Measurements from ENCODE around the gene IRGC. TPM values are rescaled to one million over a fixed set of nuclear protein-coding genes. Genes with fewer than 3 reads are reported as not detected.

IRGC gene
- total and polyA plus RNA-seq, 2 of the 4 experiments (the other 2 are of a cell fraction) = not detected

GRCh38 chr19:43735013-43735412 is 19.1 kb downstream of the IRGC start:
- dilution Hi-C loops (cut with HindIII; ENCODE audit: low sequenced_read_pairs, unreplicated experiment) = no loop called here
- Histone ChIP-seq H2BK20ac (ENCODE audit: low read depth, low read length) (no peak overlapping the region), H3K9me3 (ENCODE audit: control insufficient read depth, insufficient read depth, low read length) (no peaks in the 10 kb centered on the region), H3K14ac (replicated peaks; ENCODE audit: low read depth, low read length) (no peak overlapping the region), H2BK120ac (ENCODE audit: low read depth, low read length) (no peak overlapping the region), H4K20me1 (ENCODE audit: insufficient read depth, low read length) (peaks cover 5% of the 10 kb centered on the region; the same call in 1 of the 2 replicates), H3K4me3 (ENCODE audit: insufficient read depth, low read depth, low read length) (no peak overlapping the region), H3K9me1 (ENCODE audit: insufficient read depth, low read length) (peaks cover 3% of the 10 kb centered on the region; the same call in 1 of the 2 replicates), H3K23ac (ENCODE audit: low read depth, low read length) (no peak overlapping the region), H2BK5ac (ENCODE audit: low read depth, low read length, poor library complexity, severe bottlenecking) (no peak overlapping the region), H4K91ac (ENCODE audit: insufficient read depth, low read depth, low read length) (no peak overlapping the region), H3K4me2 (ENCODE audit: low read depth, low read length) (no peak overlapping the region), H3K79me1 (ENCODE audit: low read depth in 1 of 2, low read length in 2 of 2) (0 out of 4 replicates have a peak, but pooled peaks cover 0 to 7% of the 10 kb centered on the region in 2 experiments), H3K36me3 (ENCODE audit: control insufficient read depth, insufficient read depth, low read length) (peaks cover 56% of the 10 kb centered on the region), H4K5ac (ENCODE audit: low read depth, low read length) (no peak overlapping the region), H3K18ac (ENCODE audit: low read depth, low read length) (no peak overlapping the region), H2BK15ac (ENCODE audit: low read depth, low read length) (no peak overlapping the region), H4K8ac (ENCODE audit: low read depth in 2 of 2, low read length in 2 of 2) (no peak overlapping the region), H3K4me1 (ENCODE audit: control insufficient read depth, insufficient read depth, low read length) (peaks cover 8% of the 10 kb centered on the region; the same call in 1 of the 2 replicates), H2AFZ (replicated peaks; ENCODE audit: low read length, poor library complexity) (no peak overlapping the region), H3K4ac (ENCODE audit: low read depth, low read length) (no peak overlapping the region), H3K56ac (ENCODE audit: extremely low read depth, insufficient read depth, low read length) (no peak overlapping the region), H2AK9ac (replicated peaks; ENCODE audit: low read depth, low read length, poor library complexity) (no peak overlapping the region), H3K27ac (ENCODE audit: insufficient read depth, low read length) (no peak overlapping the region), H3K27me3 (ENCODE audit: control insufficient read depth, insufficient read depth, low read length) (no peaks in the 10 kb centered on the region), H2AK5ac (ENCODE audit: low read depth, low read length) (no peak overlapping the region), H3K9ac (ENCODE audit: low read depth, low read length) (no peak overlapping the region)
- no TSS peak for BruUV-seq (replicated peaks)
- in situ Hi-C loops (cut with MboI; ENCODE audit: low sequenced_read_pairs) = no loop called here
- DNase-seq (no peak), ATAC-seq (ENCODE audit: low read depth) (no peak)
- ChIA-PET POLR2A (ENCODE audit: unreplicated experiment) (no interaction called here), CTCF (interaction anchor here (0.7 to 1.9 kb wide), 2 partner anchors 10 to 19 kb away, joined by 4 to 8 read pairs; partner anchors contain the start of gene IRGC)
- no peak for TF ChIP-seq MAZ (IDR thresholded peaks at IDR 0.05; ENCODE audit: borderline replicate concordance, low read depth, low read length)
- no peak for TF ChIP-seq MAFK (IDR thresholded peaks at IDR 0.05; ENCODE audit: low read depth, low read length)
- TF ChIP-seq RAD21 (IDR thresholded peaks at IDR 0.05; ENCODE audit: low read length) = no peak
- TF ChIP-seq CEBPB (IDR thresholded peaks at IDR 0.05; ENCODE audit: low read depth, low read length) = no peak
- WGBS, 2 experiments (ENCODE audit: extremely low coverage in 2 of 2, insufficient read length in 1 of 2) = 98% methylated on average over 5 of the region's 6 CpGs; no CpG with 5 or more reads in 1 of the 2 experiments
- intact Hi-C loops (cut with micrococcal nuclease) = no loop called here

All from IMR-90 (cell line).